Ramos (cell line): ENCODE measurements around the gene LRP4.

ENCODE experiments used
- in situ Hi-C: fragments of 300-500 bp; cut with MboI; formaldehyde crosslinking; loops from one replicate; pipeline ENCODE4 v1.14.3; 2022; ENCODE audit warnings: low sequenced_read_pairs; ENCODE audit not compliant: unreplicated experiment

The LRP4 gene

GRCh38 chr11:46856605-46857343, 61.6 kb downstream of the LRP4 start:
- in situ Hi-C loops, result loop anchor here (25.0 kb wide), 1 partner anchor 581 kb away; the partner anchor contains the start of genes PSMC3 and RAPSN

- in situ Hi-C loops, result loop anchor here (25.0 kb wide), 1 partner anchor 581 kb away; the partner anchor contains the start of genes PSMC3 and RAPSN
These were observed 62.5 kb downstream of the LRP4 start for GRCh38 chr11:46855863-46856262.

- in situ Hi-C loops, result loop anchor here (25.0 kb wide), 1 partner anchor 582 kb away; the partner anchor contains the start of genes PSMC3 and RAPSN
These were observed 63.2 kb downstream of the LRP4 start for GRCh38 chr11:46855167-46855566.

GRCh38 chr11:46850829-46851380, 67.4 kb downstream of the LRP4 start:
- in situ Hi-C loops, result loop anchor here (25.0 kb wide), 1 partner anchor 586 kb away; the partner anchor contains the start of genes PSMC3 and RAPSN

GRCh38 chr11:46849631-46850030, 68.7 kb downstream of the LRP4 start:
- in situ Hi-C loops, result loop anchor here (25.0 kb wide), 1 partner anchor 588 kb away; the partner anchor contains the start of genes PSMC3 and RAPSN

GRCh38 chr11:46846510-46846830, 71.9 kb downstream of the LRP4 start:
- in situ Hi-C loops, result no loop called here

GRCh38 chr11:46845740-46846509, 72.4 kb downstream of the LRP4 start, which contains the start of gene CKAP5:
TSS of gene CKAP5 (minus strand) at chr11:46846280. CDS start at chr11:46821231, 25,049 bp downstream.
- in situ Hi-C loops, result no loop called here

GRCh38 chr11:46845440-46845739, 73.0 kb downstream of the LRP4 start:
- in situ Hi-C loops, result no loop called here

- in situ Hi-C loops, result no loop called here
These were observed 78.2 kb downstream of the LRP4 start for GRCh38 chr11:46840116-46840515.

GRCh38 chr11:46838501-46838900, 79.8 kb downstream of the LRP4 start:
- in situ Hi-C loops, result no loop called here

- in situ Hi-C loops, result no loop called here
These were observed 80.5 kb downstream of the LRP4 start for GRCh38 chr11:46837860-46838259.

GRCh38 chr11:46836870-46837269, 81.5 kb downstream of the LRP4 start:
- in situ Hi-C loops, result no loop called here

GRCh38 chr11:46836431-46836830, 81.9 kb downstream of the LRP4 start:
- in situ Hi-C loops, result no loop called here

- in situ Hi-C loops, result no loop called here
These were observed 82.5 kb downstream of the LRP4 start for GRCh38 chr11:46835897-46836296.

- in situ Hi-C loops, result no loop called here
These were observed 83.5 kb downstream of the LRP4 start for GRCh38 chr11:46834821-46835220.

- in situ Hi-C loops, result no loop called here
These were observed 85.7 kb downstream of the LRP4 start for GRCh38 chr11:46832511-46833214.

GRCh38 chr11:46827995-46828394, 90.4 kb downstream of the LRP4 start:
- in situ Hi-C loops, result no loop called here

GRCh38 chr11:46826310-46827044, 91.9 kb downstream of the LRP4 start:
- in situ Hi-C loops, result no loop called here

GRCh38 chr11:46808799-46809431, 109.4 kb downstream of the LRP4 start:
- in situ Hi-C loops, result no loop called here
